ENCODE measurements around the gene ADGRD1. TPM values are rescaled to one million over a fixed set of nuclear protein-coding genes. Genes with fewer than 3 reads are reported as not detected.

ADGRD1 gene
- total and polyA plus RNA-seq, 2 of the 8 experiments (the other 6 are each of a cell fraction or from before 2014, with no cell fraction given): 0.36 to 0.48 TPM

DNA sequence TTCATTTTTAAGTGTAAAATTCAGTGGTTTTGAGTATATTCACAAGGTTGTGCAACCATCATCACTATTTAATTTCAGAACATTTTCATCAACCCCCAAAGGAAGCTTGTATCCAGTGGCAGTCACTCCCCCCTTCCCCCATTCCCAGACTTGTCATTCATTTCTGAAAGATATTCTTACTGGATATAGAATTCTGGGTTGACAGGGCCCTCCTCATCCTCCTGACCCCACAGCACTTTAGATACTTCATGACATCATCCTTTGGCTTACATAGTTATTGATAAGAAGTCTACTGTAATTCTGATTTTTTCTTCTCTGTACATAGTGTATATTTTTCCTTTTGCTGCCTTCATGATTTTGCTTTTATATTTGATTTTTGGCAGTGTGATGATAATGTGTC lies 8.8 kb upstream of the ADGRD1 start:
- Histone ChIP-seq H3K4me3 (ENCODE audit: extremely low read depth in 1 of 4, insufficient read depth in 2 of 4, low read depth in 3 of 4, low read length in 4 of 4) (no peak overlapping the region), H3K4me1 (replicated peaks in 1 of 4; ENCODE audit: control insufficient read depth in 3 of 4, insufficient read depth in 4 of 4, low read length in 3 of 4) (peaks cover 2 to 8% (median 3%) of the 10 kb centered on the region in 4 experiments; a peak in 5 of 7 replicates), H3K79me2 (ENCODE audit: control insufficient read depth in 1 of 2, insufficient read depth in 2 of 2, low read length in 2 of 2) (no peaks in the 10 kb centered on the region), H4K5ac (ENCODE audit: insufficient read length, low read depth, low read length) (no peak overlapping the region), H3K27ac (ENCODE audit: low read depth, low read length) (no peak overlapping the region), H2BK15ac (ENCODE audit: low read length) (no peak overlapping the region), H3K9ac (replicated peaks in 1 of 4; ENCODE audit: extremely low read depth in 1 of 4, low read depth in 3 of 4, low read length in 3 of 4) (no peak overlapping the region), H4K20me1 (replicated peaks in 1 of 2; ENCODE audit: control insufficient read depth in 1 of 2, insufficient read depth in 2 of 2, low read length in 2 of 2) (no peaks in the 10 kb centered on the region), H3K23me2 (ENCODE audit: low read depth, low read length) (peaks cover 3% of the 10 kb centered on the region; the same call in 1 of the 2 replicates), H2AFZ (ENCODE audit: low read length) (no peak overlapping the region), H3K4me2 (ENCODE audit: insufficient read depth in 1 of 2, low read depth in 2 of 2, low read length in 2 of 2) (no peak overlapping the region), H3K56ac (replicated peaks; ENCODE audit: insufficient read length, low read depth, low read length) (no peak overlapping the region), H2BK12ac (ENCODE audit: low read depth, low read length) (no peak overlapping the region), H2BK120ac (replicated peaks; ENCODE audit: low read depth, low read length) (no peak overlapping the region), H2BK5ac (ENCODE audit: low read depth, low read length) (no peak overlapping the region), H3K27me3 (replicated peaks in 1 of 4; ENCODE audit: control insufficient read depth in 3 of 4, extremely low read depth in 1 of 4, insufficient read depth in 3 of 4, low read length in 3 of 4) (peaks cover 0 to 4% (median 0%) of the 10 kb centered on the region in 4 experiments; a peak in 4 of 7 replicates), H3K9me3 (ENCODE audit: insufficient read depth in 2 of 2, low read depth in 1 of 2, low read length in 1 of 2) (0 out of 4 replicates have a peak, but pooled peaks cover 0 to 3% of the 10 kb centered on the region in 2 experiments), H3K4ac (replicated peaks; ENCODE audit: insufficient read length, low read depth, low read length) (no peak overlapping the region), H3K79me1 (ENCODE audit: low read depth, low read length) (no peaks in the 10 kb centered on the region), H4K91ac (replicated peaks; ENCODE audit: insufficient read length, low read length) (no peak overlapping the region), H2AK5ac (ENCODE audit: low read depth, low read length) (no peak overlapping the region), H3K23ac (ENCODE audit: insufficient read length) (no peak overlapping the region), H3K36me3 (ENCODE audit: control insufficient read depth in 2 of 4, insufficient read depth in 4 of 4, low read length in 3 of 4) (no peaks in the 10 kb centered on the region; a peak in 1 of 8 replicates), H3K18ac (ENCODE audit: extremely low read depth, low read length) (no peak overlapping the region), H3K14ac (ENCODE audit: insufficient read length) (no peak overlapping the region), H2BK20ac (ENCODE audit: low read length) (no peak overlapping the region), H4K8ac (ENCODE audit: extremely low read depth, insufficient read depth, low read length) (no peak overlapping the region)
- DNase-seq (ENCODE audit: low read depth in 1 of 2, low spot score in 2 of 2) (no peak), FAIRE-seq (no peak)
- ChIA-PET POLR2A (ENCODE audit: partially characterized antibody) (no interaction called here), CTCF (ENCODE audit: partially characterized antibody) (no interaction called here)
- TF ChIP-seq HDAC6 (IDR thresholded peaks at IDR 0.05; ENCODE audit: low read depth, low read length) (no peak), RAD21 (IDR thresholded peaks at IDR 0.05 in 1 of 2, conservative IDR thresholded peaks at IDR 0.05 in 1 of 2; ENCODE audit: low read depth in 2 of 2, low read length in 2 of 2) (no peak), ASH2L (IDR thresholded peaks at IDR 0.05; ENCODE audit: low read length) (no peak), TAF1 (IDR thresholded peaks at IDR 0.05; ENCODE audit: low read depth, low read length) (no peak), RBBP5 (IDR thresholded peaks at IDR 0.05; ENCODE audit: borderline replicate concordance, low read depth, low read length) (no peak), SAP30 (IDR thresholded peaks at IDR 0.05; ENCODE audit: insufficient read depth, insufficient replicate concordance, low read length) (no peak), BCL11A (IDR thresholded peaks at IDR 0.05; ENCODE audit: low read depth in 2 of 2, low read length in 2 of 2) (no peak), NRF1 (IDR thresholded peaks at IDR 0.05; ENCODE audit: low read depth, low read length) (no peak), CBX5 (IDR thresholded peaks at IDR 0.05; ENCODE audit: low read depth, low read length) (no peak), TAF7 (optimal IDR thresholded peaks at IDR 0.05; ENCODE audit: borderline replicate concordance, low read depth, low read length) (no peak), EP300 (IDR thresholded peaks at IDR 0.05; ENCODE audit: borderline replicate concordance in 1 of 2, low read depth in 2 of 2, low read length in 2 of 2) (no peak), RXRA (IDR thresholded peaks at IDR 0.05; ENCODE audit: insufficient read depth, low read depth, low read length) (no peak), SRF (IDR thresholded peaks at IDR 0.05; ENCODE audit: low read depth, low read length) (no peak), CTBP2 (IDR thresholded peaks at IDR 0.05; ENCODE audit: borderline replicate concordance, insufficient read depth, insufficient read length, low read length) (no peak), KDM4A (IDR thresholded peaks at IDR 0.05; ENCODE audit: low read depth, low read length, severe bottlenecking) (no peak)

Measured in H1 (cell line).